HG03103 (cell line): ENCODE measurements around the gene REPIN1.
A peak's percentile ranks its signal among the peaks of the same experiment; 100 is the strongest.

Experiments
- ATAC-seq: cut with Tn5 transposase; IDR thresholded peaks from one replicate; pipeline ENCODE4 v1.9.1; 2021; ENCODE audit warnings: low read depth; ENCODE audit not compliant: unreplicated experiment

The REPIN1 gene

GRCh38 chr7:150368096-150368883, at the start of gene REPIN1:
REPIN1 (plus strand) TSS chr7:150368822; CDS start chr7:150369712, 890 bp downstream.
- ATAC-seq: peak; percentile 55

GRCh38 chr7:150321788-150322113, 46.9 kb upstream of the REPIN1 start:
- ATAC-seq: no peak

GRCh38 chr7:150322114-150322832, 46.3 kb upstream of the REPIN1 start:
- ATAC-seq: no peak

- ATAC-seq: peak; percentile 57
Observed at GRCh38 chr7:150322833-150323681, 45.6 kb upstream of the REPIN1 start, which contains the start of the genes ACTR3C and LRRC61. ACTR3C (minus strand) TSS chr7:150323545; CDS start chr7:150295296, 28,249 bp downstream. LRRC61 (plus strand) TSS chr7:150323355; CDS start chr7:150336862, 13,507 bp downstream.

GRCh38 chr7:150323682-150324372, 44.8 kb upstream of the REPIN1 start:
- ATAC-seq: peak; percentile 15

GRCh38 chr7:150324373-150324961, 44.2 kb upstream of the REPIN1 start:
- ATAC-seq: no peak

GRCh38 chr7:150325110-150325611, 43.5 kb upstream of the REPIN1 start:
- no peak for ATAC-seq

GRCh38 chr7:150325901-150326300, 42.7 kb upstream of the REPIN1 start:
- ATAC-seq: no peak

GRCh38 chr7:150326657-150327268, 41.9 kb upstream of the REPIN1 start:
- no peak for ATAC-seq

- ATAC-seq: no peak
Observed at GRCh38 chr7:150327308-150327707, 41.3 kb upstream of the REPIN1 start.

GRCh38 chr7:150329331-150330120, 39.1 kb upstream of the REPIN1 start:
- ATAC-seq: no peak

GRCh38 chr7:150330211-150330885, 38.3 kb upstream of the REPIN1 start:
- no peak for ATAC-seq

- no peak for ATAC-seq
Observed at GRCh38 chr7:150332852-150333635, 35.6 kb upstream of the REPIN1 start.

- no peak for ATAC-seq
Observed at GRCh38 chr7:150333659-150334058, 35.0 kb upstream of the REPIN1 start.

- ATAC-seq: no peak
Observed at GRCh38 chr7:150334108-150334507, 34.5 kb upstream of the REPIN1 start.

GRCh38 chr7:150335108-150335773, 33.4 kb upstream of the REPIN1 start:
- ATAC-seq: no peak

- ATAC-seq: no peak
Observed at GRCh38 chr7:150335774-150336112, 32.9 kb upstream of the REPIN1 start.
